Measurements from ENCODE around the gene NPAS3. TPM values are rescaled to one million over a fixed set of nuclear protein-coding genes. Genes with fewer than 3 reads are reported as not detected.

The NPAS3 gene
- polyA plus RNA-seq, 2 of the 4 experiments (the other 2 are of a cell fraction) = not detected

DNA sequence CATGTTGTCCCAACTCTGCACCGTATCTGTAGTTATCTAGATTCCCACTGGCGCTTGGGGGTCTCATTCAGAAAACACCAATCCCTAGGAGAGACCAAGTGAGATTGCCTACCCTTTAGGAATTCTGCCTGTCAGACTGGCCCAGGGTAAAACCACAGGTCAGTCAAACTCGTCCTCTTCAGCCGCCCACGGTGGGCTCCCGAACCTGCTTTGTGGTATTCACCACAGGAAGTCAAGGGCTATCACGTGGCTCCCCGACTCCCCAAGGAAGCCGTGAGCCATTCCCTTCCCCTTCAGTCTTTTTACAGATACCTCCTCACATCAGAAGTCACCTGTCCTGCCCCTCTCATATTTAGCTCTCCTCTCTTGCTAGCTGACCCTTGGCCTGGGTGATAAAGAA, 852.3 kb downstream of the NPAS3 start:
- no peak overlapping the region for H3K4me3 ChIP-seq
- FAIRE-seq = no peak
- CTCF ChIA-PET = interaction anchor here (1.1 to 3.3 kb wide), 3 partner anchors 13 to 1215 kb away, joined by 3 to 36 read pairs (median 3); no protein-coding TSS in a partner anchor
- no peak overlapping the region for H3K27ac ChIP-seq
- H3K4me1 ChIP-seq = 0 out of 3 replicates have a peak, but pooled peaks cover 3% of the 10 kb centered on the region
- POLR2A ChIA-PET = no interaction called here
- no peak for DNase-seq (ENCODE audit: low read depth in 1 of 2, low spot score in 1 of 2)
- no peaks in the 10 kb centered on the region for H3K9me3 ChIP-seq
- WGBS (ENCODE audit: missing lambda C conversion rate) = 26% methylated on average over 9 of the region's 9 CpGs
- TF ChIP-seq BHLHE40 (IDR thresholded peaks at IDR 0.05; ENCODE audit: low read depth, low read length) = no peak
- TF ChIP-seq FOSL2 (IDR thresholded peaks at IDR 0.05) = no peak
- TF ChIP-seq FOSL2 (CRISPR knock-in tag; IDR thresholded peaks at IDR 0.05) = no peak
- no peak for TF ChIP-seq RAD21 (conservative IDR thresholded peaks at IDR 0.05 in 1 of 2, IDR thresholded peaks at IDR 0.05 in 1 of 2)
- TF ChIP-seq PHF8 (IDR thresholded peaks at IDR 0.05; ENCODE audit: borderline replicate concordance, low read depth) = no peak
- TF ChIP-seq TP53 (CRISPR knock-in tag; IDR thresholded peaks at IDR 0.05) = no peak
- no peak for TF ChIP-seq EHF (CRISPR knock-in tag; IDR thresholded peaks at IDR 0.05)
- TF ChIP-seq CBX8 (IDR thresholded peaks at IDR 0.05) = no peak
- TF ChIP-seq CBX2 (IDR thresholded peaks at IDR 0.05; ENCODE audit: borderline replicate concordance, low read depth) = no peak
- TF ChIP-seq EHMT2 (IDR thresholded peaks at IDR 0.05; ENCODE audit: low read depth) = no peak
- no peak overlapping the region for H3K4me2 ChIP-seq
- ATAC-seq = no peak

- Histone ChIP-seq H3K27ac (no peak overlapping the region), H3K4me3 (no peak overlapping the region), H3K4me1 (0 out of 3 replicates have a peak, but pooled peaks cover 3% of the 10 kb centered on the region), H3K4me2 (no peak overlapping the region; the same call in 2 of the 3 replicates), H3K9me3 (no peaks in the 10 kb centered on the region)
- no peak for ATAC-seq
- DNase-seq (ENCODE audit: low read depth in 1 of 2, low spot score in 1 of 2) = no peak
- ChIA-PET POLR2A (no interaction called here), CTCF (interaction anchor here (0.6 to 3.3 kb wide), 46 partner anchors 9 to 1235 kb away, joined by 3 to 36 read pairs (median 4); no protein-coding TSS in a partner anchor)
- FAIRE-seq = no peak
- no peak for TF ChIP-seq RNF2 (IDR thresholded peaks at IDR 0.05; ENCODE audit: borderline replicate concordance, low read depth)
- no peak for TF ChIP-seq FOSB (CRISPR knock-in tag; IDR thresholded peaks at IDR 0.05)
- no peak for TF ChIP-seq EHF (CRISPR knock-in tag; IDR thresholded peaks at IDR 0.05)
- no peak for TF ChIP-seq ESRRA (IDR thresholded peaks at IDR 0.05; ENCODE audit: borderline replicate concordance, low read length)
- TF ChIP-seq, protein P1, sequence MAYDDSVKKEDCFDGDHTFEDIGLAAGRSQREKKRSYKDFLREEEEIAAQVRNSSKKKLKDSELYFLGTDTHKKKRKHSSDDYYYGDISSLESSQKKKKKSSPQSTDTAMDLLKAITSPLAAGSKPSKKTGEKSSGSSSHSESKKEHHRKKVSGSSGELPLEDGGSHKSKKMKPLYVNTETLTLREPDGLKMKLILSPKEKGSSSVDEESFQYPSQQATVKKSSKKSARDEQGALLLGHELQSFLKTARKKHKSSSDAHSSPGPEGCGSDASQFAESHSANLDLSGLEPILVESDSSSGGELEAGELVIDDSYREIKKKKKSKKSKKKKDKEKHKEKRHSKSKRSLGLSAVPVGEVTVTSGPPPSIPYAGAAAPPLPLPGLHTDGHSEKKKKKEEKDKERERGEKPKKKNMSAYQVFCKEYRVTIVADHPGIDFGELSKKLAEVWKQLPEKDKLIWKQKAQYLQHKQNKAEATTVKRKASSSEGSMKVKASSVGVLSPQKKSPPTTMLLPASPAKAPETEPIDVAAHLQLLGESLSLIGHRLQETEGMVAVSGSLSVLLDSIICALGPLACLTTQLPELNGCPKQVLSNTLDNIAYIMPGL (CRISPR knock-in tag; IDR thresholded peaks at IDR 0.05; ENCODE audit: borderline replicate concordance) = no peak
- TF ChIP-seq NFE2L2 (conservative IDR thresholded peaks at IDR 0.05; ENCODE audit: low read length) = no peak
- TF ChIP-seq KDM5A (IDR thresholded peaks at IDR 0.05) = no peak
- no peak for TF ChIP-seq TP53 (CRISPR knock-in tag; IDR thresholded peaks at IDR 0.05)
- no peak for TF ChIP-seq CEBPB (IDR thresholded peaks at IDR 0.05)
- 32% methylated on average over 8 of the region's 8 CpGs for WGBS (ENCODE audit: missing lambda C conversion rate)
Observed at GRCh38 chr14:33792009-33792719, 853.5 kb downstream of the NPAS3 start.

GRCh38 chr14:33792720-33793368, 854.2 kb downstream of the NPAS3 start:
- FAIRE-seq = no peak
- H3K27ac ChIP-seq = no peak overlapping the region

More at GRCh38 chr14:33792720-33793368, 854.2 kb downstream of the NPAS3 start:
- ChIA-PET CTCF (interaction anchor here (0.6 to 3.3 kb wide), 58 partner anchors 10 to 1235 kb away, joined by 3 to 36 read pairs (median 3); no protein-coding TSS in a partner anchor), POLR2A (interaction anchor here (0.8 kb wide), 1 partner anchor 40 kb away, joined by 3 read pairs; no protein-coding TSS in a partner anchor)
- Histone ChIP-seq H3K4me3 (no peak overlapping the region), H3K4me1 (0 out of 3 replicates have a peak, but pooled peaks cover 3% of the 10 kb centered on the region), H3K9me3 (no peaks in the 10 kb centered on the region), H3K4me2 (peak overlapping the region; percentile 66)
- DNase-seq (ENCODE audit: low read depth in 1 of 2, low spot score in 1 of 2) = peak; percentile 58 to 64
- TF ChIP-seq SMC3 (IDR thresholded peaks at IDR 0.05) = peak; percentile 82
- no peak for TF ChIP-seq KDM1A (IDR thresholded peaks at IDR 0.05; ENCODE audit: low read depth)
- TF ChIP-seq KDM5A (IDR thresholded peaks at IDR 0.05) = no peak
- peak; percentile 87 to 90 for TF ChIP-seq RAD21 (conservative IDR thresholded peaks at IDR 0.05 in 1 of 2, IDR thresholded peaks at IDR 0.05 in 1 of 2)
- TF ChIP-seq POLR2AphosphoS2 (conservative IDR thresholded peaks at IDR 0.05; ENCODE audit: low read length) = no peak
- no peak for TF ChIP-seq HOXB5 (CRISPR knock-in tag; IDR thresholded peaks at IDR 0.05)
- TF ChIP-seq, protein P2, sequence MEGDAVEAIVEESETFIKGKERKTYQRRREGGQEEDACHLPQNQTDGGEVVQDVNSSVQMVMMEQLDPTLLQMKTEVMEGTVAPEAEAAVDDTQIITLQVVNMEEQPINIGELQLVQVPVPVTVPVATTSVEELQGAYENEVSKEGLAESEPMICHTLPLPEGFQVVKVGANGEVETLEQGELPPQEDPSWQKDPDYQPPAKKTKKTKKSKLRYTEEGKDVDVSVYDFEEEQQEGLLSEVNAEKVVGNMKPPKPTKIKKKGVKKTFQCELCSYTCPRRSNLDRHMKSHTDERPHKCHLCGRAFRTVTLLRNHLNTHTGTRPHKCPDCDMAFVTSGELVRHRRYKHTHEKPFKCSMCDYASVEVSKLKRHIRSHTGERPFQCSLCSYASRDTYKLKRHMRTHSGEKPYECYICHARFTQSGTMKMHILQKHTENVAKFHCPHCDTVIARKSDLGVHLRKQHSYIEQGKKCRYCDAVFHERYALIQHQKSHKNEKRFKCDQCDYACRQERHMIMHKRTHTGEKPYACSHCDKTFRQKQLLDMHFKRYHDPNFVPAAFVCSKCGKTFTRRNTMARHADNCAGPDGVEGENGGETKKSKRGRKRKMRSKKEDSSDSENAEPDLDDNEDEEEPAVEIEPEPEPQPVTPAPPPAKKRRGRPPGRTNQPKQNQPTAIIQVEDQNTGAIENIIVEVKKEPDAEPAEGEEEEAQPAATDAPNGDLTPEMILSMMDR (IDR thresholded peaks at IDR 0.05) = peak; percentile 85
- no peak for TF ChIP-seq CBX8 (IDR thresholded peaks at IDR 0.05)
- peak; percentile 86 to 89 for ATAC-seq
- 7% methylated on average over 16 of the region's 16 CpGs for WGBS (ENCODE audit: missing lambda C conversion rate)

Data from A549 (cell line).